ENCODE results near the gene TGFB1.

The TGFB1 gene

GRCh38 chr19:41319500-41320184 is 34.1 kb downstream of the TGFB1 start:
- DNase-seq = no peak

GRCh38 chr19:41318696-41319499 is 34.8 kb downstream of the TGFB1 start:
- DNase-seq = no peak

GRCh38 chr19:41316306-41316920 is 37.3 kb downstream of the TGFB1 start:
- DNase-seq = no peak

GRCh38 chr19:41311613-41312012 is 42.1 kb downstream of the TGFB1 start:
- DNase-seq = no peak

- DNase-seq = no peak
Measured at GRCh38 chr19:41311072-41311471, 42.6 kb downstream of the TGFB1 start.

- DNase-seq = peak; percentile 94
Measured at GRCh38 chr19:41310033-41310831, 43.5 kb downstream of the TGFB1 start, which contains the start of gene CCDC97. Gene CCDC97 (plus strand): TSS chr19:41310172. CDS start chr19:41310311, 139 bp downstream.

- peak; percentile 53 to 57 for DNase-seq
Measured at GRCh38 chr19:41309180-41310032, 44.3 kb downstream of the TGFB1 start.

- peak; percentile 97 to 99 for DNase-seq
Measured at GRCh38 chr19:41308450-41309179, 45.1 kb downstream of the TGFB1 start.

GRCh38 chr19:41307954-41308449 is 45.7 kb downstream of the TGFB1 start:
- DNase-seq = no peak

GRCh38 chr19:41307090-41307875 is 46.4 kb downstream of the TGFB1 start:
- no peak for DNase-seq

- DNase-seq = no peak
Measured at GRCh38 chr19:41305927-41306793, 47.6 kb downstream of the TGFB1 start.

GRCh38 chr19:41304706-41305483 is 48.8 kb downstream of the TGFB1 start:
- no peak for DNase-seq

GRCh38 chr19:41303954-41304353 is 49.8 kb downstream of the TGFB1 start:
- DNase-seq = no peak

- peak; percentile 83 to 87 for DNase-seq
Measured at GRCh38 chr19:41302624-41303351, 50.9 kb downstream of the TGFB1 start.

- no peak for DNase-seq
Measured at GRCh38 chr19:41300555-41300954, 53.2 kb downstream of the TGFB1 start.

- DNase-seq = no peak
Measured at GRCh38 chr19:41299755-41300089, 54.0 kb downstream of the TGFB1 start.

GRCh38 chr19:41299046-41299754 is 54.5 kb downstream of the TGFB1 start:
- no peak for DNase-seq
